Measurements from ENCODE around the gene CDIPT. TPM values are rescaled to one million over a fixed set of nuclear protein-coding genes. Genes with fewer than 3 reads are reported as not detected.
A peak's percentile ranks its signal among the peaks of the same experiment; 100 is the strongest.

CDIPT gene
- total and polyA plus RNA-seq, 2 of the 13 experiments (the other 11 are each of a cell fraction or from before 2014, with no cell fraction given), result 54.9 to 97.5 TPM

GRCh38 chr16:29899516-29900101, 36.6 kb upstream of the CDIPT start, which contains the start of gene SEZ6L2 (continued):
- TF ChIP-seq HINFP (CRISPR knock-in tag; IDR thresholded peaks at IDR 0.05; ENCODE audit: low read depth), result 0 out of 2 replicates have a peak, but pooled peaks have one; percentile 33
- no peak for TF ChIP-seq TCF7 (IDR thresholded peaks at IDR 0.05; ENCODE audit: low read depth)
- TF ChIP-seq HMGXB3 (CRISPR knock-in tag; IDR thresholded peaks at IDR 0.05; ENCODE audit: borderline replicate concordance), result no peak; the same call in 1 of the 2 replicates
- no peak for TF ChIP-seq ZNF382 (CRISPR knock-in tag; IDR thresholded peaks at IDR 0.05; ENCODE audit: borderline replicate concordance)
- TF ChIP-seq HNRNPH1 (optimal IDR thresholded peaks at IDR 0.05; ENCODE audit: low read depth, low read length), result no peak
- TF ChIP-seq ZNF609 (CRISPR knock-in tag; IDR thresholded peaks at IDR 0.05; ENCODE audit: borderline replicate concordance), result no peak
- TF ChIP-seq ZNF337 (CRISPR knock-in tag; IDR thresholded peaks at IDR 0.05; ENCODE audit: borderline replicate concordance, low read depth), result no peak
- no peak for TF ChIP-seq TOE1 (CRISPR knock-in tag; IDR thresholded peaks at IDR 0.05)
- TF ChIP-seq ZNF230 (CRISPR knock-in tag; IDR thresholded peaks at IDR 0.05), result no peak
- peak; percentile 94 for TF ChIP-seq AHR (CRISPR knock-in tag; IDR thresholded peaks at IDR 0.05)
- no peak; the same call in 1 of the 2 replicates for TF ChIP-seq MIXL1 (CRISPR knock-in tag; IDR thresholded peaks at IDR 0.05)
- no peak for TF ChIP-seq ATM (IDR thresholded peaks at IDR 0.05; ENCODE audit: borderline replicate concordance)
- TF ChIP-seq HOXA3 (CRISPR knock-in tag; IDR thresholded peaks at IDR 0.05), result peak; percentile 77
- peak; percentile 61; the same call in 1 of the 2 replicates for TF ChIP-seq YEATS2 (CRISPR knock-in tag; IDR thresholded peaks at IDR 0.05; ENCODE audit: borderline replicate concordance)
- TF ChIP-seq MLLT10 (CRISPR knock-in tag; IDR thresholded peaks at IDR 0.05), result no peak
- TF ChIP-seq SIX4 (CRISPR knock-in tag; IDR thresholded peaks at IDR 0.05), result no peak
- TF ChIP-seq DBP (CRISPR knock-in tag; IDR thresholded peaks at IDR 0.05; ENCODE audit: not compliant biosample characterization), result peak; percentile 98
- TF ChIP-seq HCFC1 (IDR thresholded peaks at IDR 0.05; ENCODE audit: low read depth, low read length), result no peak
- TF ChIP-seq ZNF329 (CRISPR knock-in tag; IDR thresholded peaks at IDR 0.05; ENCODE audit: low read depth), result no peak
